ENCODE results near the gene DNER. TPM values are rescaled to one million over a fixed set of nuclear protein-coding genes. Genes with fewer than 3 reads are reported as not detected.

DNER gene
- total RNA-seq, 4 donors from 2014 or later: 0.31 to 13.3 (median 6.3) TPM

- TF ChIP-seq CTCF (IDR thresholded peaks at IDR 0.05): no peak
- TF ChIP-seq EP300 (IDR thresholded peaks at IDR 0.05): no peak
- TF ChIP-seq POLR2A (IDR thresholded peaks at IDR 0.05): no peak
- TF ChIP-seq POLR2AphosphoS5 (IDR thresholded peaks at IDR 0.05): no peak
- no peak overlapping the region for H3K4me3 ChIP-seq
- no peaks in the 10 kb centered on the region for H3K9me3 ChIP-seq
- H3K27ac ChIP-seq: no peak overlapping the region
- no peaks in the 10 kb centered on the region for H3K36me3 ChIP-seq
- no peaks in the 10 kb centered on the region for H3K4me1 ChIP-seq
- WGBS, 2 donors (ENCODE audit: low coverage in 1 of 2): 72 to 81% methylated on average over 10 to 12 of the region's 13 CpGs
- no peaks in the 10 kb centered on the region for H3K27me3 ChIP-seq
- no peak for ATAC-seq
Observed at GRCh38 chr2:229543176-229543873, 171.0 kb downstream of the DNER start.

GRCh38 chr2:229539628-229540027 lies 174.7 kb downstream of the DNER start:
- H3K36me3 ChIP-seq: no peaks in the 10 kb centered on the region

GRCh38 chr2:229531594-229531993 lies 182.8 kb downstream of the DNER start:
- Histone ChIP-seq H3K9me3 (peaks cover 0 to 6% (median 0%) of the 10 kb centered on the region in 3 donors), H3K4me3 (no peak overlapping the region), H3K27me3 (no peaks in the 10 kb centered on the region), H3K4me1 (no peaks in the 10 kb centered on the region), H3K36me3 (no peaks in the 10 kb centered on the region), H3K27ac (no peak overlapping the region)
- WGBS, 2 donors (ENCODE audit: low coverage in 1 of 2): 73 to 96% methylated on average over 2 of the region's 2 CpGs
- ATAC-seq: no peak
- no peak for TF ChIP-seq POLR2AphosphoS5 (IDR thresholded peaks at IDR 0.05)
- TF ChIP-seq CTCF (IDR thresholded peaks at IDR 0.05): no peak
- no peak for TF ChIP-seq POLR2A (IDR thresholded peaks at IDR 0.05)
- TF ChIP-seq EP300 (IDR thresholded peaks at IDR 0.05): no peak

More at GRCh38 chr2:229539628-229540027, 174.7 kb downstream of the DNER start:
- 78% methylated on average over 6 to 8 of the region's 8 CpGs for WGBS, 2 donors (ENCODE audit: low coverage in 1 of 2)
- H3K4me1 ChIP-seq: no peaks in the 10 kb centered on the region
- no peaks in the 10 kb centered on the region for H3K9me3 ChIP-seq
- TF ChIP-seq EP300 (IDR thresholded peaks at IDR 0.05) (no peak), POLR2A (IDR thresholded peaks at IDR 0.05) (no peak), POLR2AphosphoS5 (IDR thresholded peaks at IDR 0.05) (no peak), CTCF (IDR thresholded peaks at IDR 0.05) (no peak)
- no peak for ATAC-seq
- H3K27ac ChIP-seq: no peak overlapping the region
- no peaks in the 10 kb centered on the region for H3K27me3 ChIP-seq
- H3K4me3 ChIP-seq: no peak overlapping the region

- Histone ChIP-seq H3K4me3 (no peak overlapping the region), H3K9me3 (peaks cover 0 to 6% (median 0%) of the 10 kb centered on the region in 3 donors), H3K27ac (no peak overlapping the region), H3K27me3 (no peaks in the 10 kb centered on the region), H3K36me3 (no peaks in the 10 kb centered on the region), H3K4me1 (no peaks in the 10 kb centered on the region)
- 79 to 89% methylated on average over 5 of the region's 6 CpGs for WGBS, 2 donors (ENCODE audit: low coverage in 1 of 2)
- ATAC-seq: no peak
- no peak for TF ChIP-seq CTCF (IDR thresholded peaks at IDR 0.05)
- TF ChIP-seq EP300 (IDR thresholded peaks at IDR 0.05): no peak
- no peak for TF ChIP-seq POLR2AphosphoS5 (IDR thresholded peaks at IDR 0.05)
- no peak for TF ChIP-seq POLR2A (IDR thresholded peaks at IDR 0.05)
Observed at GRCh38 chr2:229530434-229530833, 183.9 kb downstream of the DNER start.

GRCh38 chr2:229528846-229529245 lies 185.5 kb downstream of the DNER start:
- Histone ChIP-seq H3K27ac (no peak overlapping the region), H3K36me3 (no peaks in the 10 kb centered on the region), H3K4me3 (no peak overlapping the region), H3K27me3 (no peaks in the 10 kb centered on the region), H3K4me1 (no peaks in the 10 kb centered on the region), H3K9me3 (peaks cover 0 to 6% (median 0%) of the 10 kb centered on the region in 3 donors)
- 86 to 90% methylated on average over 4 to 5 of the region's 5 CpGs for WGBS, 2 donors (ENCODE audit: low coverage in 1 of 2)
- TF ChIP-seq EP300 (IDR thresholded peaks at IDR 0.05): no peak
- no peak for TF ChIP-seq CTCF (IDR thresholded peaks at IDR 0.05)
- TF ChIP-seq POLR2AphosphoS5 (IDR thresholded peaks at IDR 0.05): no peak
- TF ChIP-seq POLR2A (IDR thresholded peaks at IDR 0.05): no peak
- ATAC-seq: no peak
